ENCODE measurements around the gene RBKS.

The RBKS gene

GRCh38 chr2:27802547-27802946 lies 87.6 kb downstream of the RBKS start:
- no peak for TF ChIP-seq CTCF (IDR thresholded peaks at IDR 0.05; ENCODE audit: insufficient read depth, low read length, missing control alignments)
- POLR2A ChIA-PET, result no interaction called here
- H3K4me3 ChIP-seq (ENCODE audit: low read depth, low read length), result no peak overlapping the region
- no peak for DNase-seq (ENCODE audit: low read depth, low spot score)
- CTCF ChIA-PET, result no interaction called here

GRCh38 chr2:27800856-27801255 lies 89.3 kb downstream of the RBKS start:
- no peak for TF ChIP-seq CTCF (IDR thresholded peaks at IDR 0.05; ENCODE audit: insufficient read depth, low read length, missing control alignments)
- no peak overlapping the region for H3K4me3 ChIP-seq (ENCODE audit: low read depth, low read length)
- ChIA-PET CTCF (no interaction called here), POLR2A (interaction anchor here (2.5 kb wide), 1 partner anchor 9 kb away, joined by 11 read pairs; no protein-coding TSS in a partner anchor)
- DNase-seq (ENCODE audit: low read depth, low spot score), result no peak

GRCh38 chr2:27799646-27800010 lies 90.6 kb downstream of the RBKS start:
- CTCF ChIA-PET, result interaction anchor here (0.7 to 1.6 kb wide), 5 partner anchors 47 to 650 kb away, joined by 3 to 6 read pairs (median 3); no protein-coding TSS in a partner anchor
- POLR2A ChIA-PET, result interaction anchor here (0.7 to 2.5 kb wide), 8 partner anchors 10 to 596 kb away, joined by 3 to 11 read pairs (median 4); partner anchors contain the start of gene FOSL2
- TF ChIP-seq CTCF (IDR thresholded peaks at IDR 0.05; ENCODE audit: insufficient read depth, low read length, missing control alignments), result no peak
- H3K4me3 ChIP-seq (ENCODE audit: low read depth, low read length), result no peak overlapping the region
- no peak for DNase-seq (ENCODE audit: low read depth, low spot score)

GRCh38 chr2:27798948-27799645 lies 91.1 kb downstream of the RBKS start:
- DNase-seq (ENCODE audit: low read depth, low spot score), result peak; percentile 100
- ChIA-PET POLR2A (interaction anchor here (0.7 to 2.5 kb wide), 8 partner anchors 11 to 596 kb away, joined by 3 to 11 read pairs (median 4); partner anchors contain the start of gene FOSL2), CTCF (interaction anchor here (1.1 to 1.6 kb wide), 5 partner anchors 25 to 483 kb away, joined by 3 to 6 read pairs (median 3); no protein-coding TSS in a partner anchor)
- TF ChIP-seq CTCF (IDR thresholded peaks at IDR 0.05; ENCODE audit: insufficient read depth, low read length, missing control alignments), result no peak
- no peak overlapping the region for H3K4me3 ChIP-seq (ENCODE audit: low read depth, low read length)

- POLR2A ChIA-PET, result interaction anchor here (1.1 to 2.5 kb wide), 6 partner anchors 12 to 597 kb away, joined by 3 to 11 read pairs (median 6); partner anchors contain the start of gene FOSL2
- no peak for TF ChIP-seq CTCF (IDR thresholded peaks at IDR 0.05; ENCODE audit: insufficient read depth, low read length, missing control alignments)
- H3K4me3 ChIP-seq (ENCODE audit: low read depth, low read length), result no peak overlapping the region
- no peak for DNase-seq (ENCODE audit: low read depth, low spot score)
- CTCF ChIA-PET, result interaction anchor here (1.1 to 1.6 kb wide), 2 partner anchors 24 to 46 kb away, joined by 3 read pairs; no protein-coding TSS in a partner anchor
Measured at GRCh38 chr2:27798486-27798885, 91.7 kb downstream of the RBKS start.

- ChIA-PET POLR2A (no interaction called here), CTCF (interaction anchor here (1.0 to 1.1 kb wide), 2 partner anchors 24 to 43 kb away, joined by 3 to 4 read pairs; no protein-coding TSS in a partner anchor)
- DNase-seq (ENCODE audit: low read depth, low spot score), result no peak
- no peak overlapping the region for H3K4me3 ChIP-seq (ENCODE audit: low read depth, low read length)
- TF ChIP-seq CTCF (IDR thresholded peaks at IDR 0.05; ENCODE audit: insufficient read depth, low read length, missing control alignments), result no peak
Measured at GRCh38 chr2:27797841-27798240, 92.3 kb downstream of the RBKS start.

Data from AG04449 (cell line).